ENCODE data around the gene ACE. TPM values are rescaled to one million over a fixed set of nuclear protein-coding genes. Genes with fewer than 3 reads are reported as not detected.

The ACE gene
- total and polyA plus RNA-seq, 2 experiments from 2014 or later = 0.82 to 9.1 TPM

DNA sequence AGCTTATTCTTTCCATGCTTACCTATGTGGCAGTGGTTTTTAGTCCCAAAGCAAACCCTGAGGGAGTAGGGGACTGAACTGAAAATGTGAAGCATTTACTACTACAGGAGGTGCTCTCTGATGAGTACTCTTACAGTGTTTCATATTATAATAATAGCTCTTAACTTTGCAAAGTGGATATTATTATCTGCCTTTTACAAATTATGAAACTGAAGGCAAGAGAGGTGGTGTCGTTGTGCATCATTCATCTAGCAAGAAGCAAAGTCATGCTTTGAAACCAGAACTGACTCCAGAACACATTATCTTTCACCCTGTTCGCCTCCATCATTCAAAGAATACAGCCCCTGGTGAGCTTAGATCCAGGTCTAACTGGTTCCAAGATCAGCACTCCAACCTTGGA is 38.1 kb downstream of the ACE start (continued):
- TF ChIP-seq, protein P1, sequence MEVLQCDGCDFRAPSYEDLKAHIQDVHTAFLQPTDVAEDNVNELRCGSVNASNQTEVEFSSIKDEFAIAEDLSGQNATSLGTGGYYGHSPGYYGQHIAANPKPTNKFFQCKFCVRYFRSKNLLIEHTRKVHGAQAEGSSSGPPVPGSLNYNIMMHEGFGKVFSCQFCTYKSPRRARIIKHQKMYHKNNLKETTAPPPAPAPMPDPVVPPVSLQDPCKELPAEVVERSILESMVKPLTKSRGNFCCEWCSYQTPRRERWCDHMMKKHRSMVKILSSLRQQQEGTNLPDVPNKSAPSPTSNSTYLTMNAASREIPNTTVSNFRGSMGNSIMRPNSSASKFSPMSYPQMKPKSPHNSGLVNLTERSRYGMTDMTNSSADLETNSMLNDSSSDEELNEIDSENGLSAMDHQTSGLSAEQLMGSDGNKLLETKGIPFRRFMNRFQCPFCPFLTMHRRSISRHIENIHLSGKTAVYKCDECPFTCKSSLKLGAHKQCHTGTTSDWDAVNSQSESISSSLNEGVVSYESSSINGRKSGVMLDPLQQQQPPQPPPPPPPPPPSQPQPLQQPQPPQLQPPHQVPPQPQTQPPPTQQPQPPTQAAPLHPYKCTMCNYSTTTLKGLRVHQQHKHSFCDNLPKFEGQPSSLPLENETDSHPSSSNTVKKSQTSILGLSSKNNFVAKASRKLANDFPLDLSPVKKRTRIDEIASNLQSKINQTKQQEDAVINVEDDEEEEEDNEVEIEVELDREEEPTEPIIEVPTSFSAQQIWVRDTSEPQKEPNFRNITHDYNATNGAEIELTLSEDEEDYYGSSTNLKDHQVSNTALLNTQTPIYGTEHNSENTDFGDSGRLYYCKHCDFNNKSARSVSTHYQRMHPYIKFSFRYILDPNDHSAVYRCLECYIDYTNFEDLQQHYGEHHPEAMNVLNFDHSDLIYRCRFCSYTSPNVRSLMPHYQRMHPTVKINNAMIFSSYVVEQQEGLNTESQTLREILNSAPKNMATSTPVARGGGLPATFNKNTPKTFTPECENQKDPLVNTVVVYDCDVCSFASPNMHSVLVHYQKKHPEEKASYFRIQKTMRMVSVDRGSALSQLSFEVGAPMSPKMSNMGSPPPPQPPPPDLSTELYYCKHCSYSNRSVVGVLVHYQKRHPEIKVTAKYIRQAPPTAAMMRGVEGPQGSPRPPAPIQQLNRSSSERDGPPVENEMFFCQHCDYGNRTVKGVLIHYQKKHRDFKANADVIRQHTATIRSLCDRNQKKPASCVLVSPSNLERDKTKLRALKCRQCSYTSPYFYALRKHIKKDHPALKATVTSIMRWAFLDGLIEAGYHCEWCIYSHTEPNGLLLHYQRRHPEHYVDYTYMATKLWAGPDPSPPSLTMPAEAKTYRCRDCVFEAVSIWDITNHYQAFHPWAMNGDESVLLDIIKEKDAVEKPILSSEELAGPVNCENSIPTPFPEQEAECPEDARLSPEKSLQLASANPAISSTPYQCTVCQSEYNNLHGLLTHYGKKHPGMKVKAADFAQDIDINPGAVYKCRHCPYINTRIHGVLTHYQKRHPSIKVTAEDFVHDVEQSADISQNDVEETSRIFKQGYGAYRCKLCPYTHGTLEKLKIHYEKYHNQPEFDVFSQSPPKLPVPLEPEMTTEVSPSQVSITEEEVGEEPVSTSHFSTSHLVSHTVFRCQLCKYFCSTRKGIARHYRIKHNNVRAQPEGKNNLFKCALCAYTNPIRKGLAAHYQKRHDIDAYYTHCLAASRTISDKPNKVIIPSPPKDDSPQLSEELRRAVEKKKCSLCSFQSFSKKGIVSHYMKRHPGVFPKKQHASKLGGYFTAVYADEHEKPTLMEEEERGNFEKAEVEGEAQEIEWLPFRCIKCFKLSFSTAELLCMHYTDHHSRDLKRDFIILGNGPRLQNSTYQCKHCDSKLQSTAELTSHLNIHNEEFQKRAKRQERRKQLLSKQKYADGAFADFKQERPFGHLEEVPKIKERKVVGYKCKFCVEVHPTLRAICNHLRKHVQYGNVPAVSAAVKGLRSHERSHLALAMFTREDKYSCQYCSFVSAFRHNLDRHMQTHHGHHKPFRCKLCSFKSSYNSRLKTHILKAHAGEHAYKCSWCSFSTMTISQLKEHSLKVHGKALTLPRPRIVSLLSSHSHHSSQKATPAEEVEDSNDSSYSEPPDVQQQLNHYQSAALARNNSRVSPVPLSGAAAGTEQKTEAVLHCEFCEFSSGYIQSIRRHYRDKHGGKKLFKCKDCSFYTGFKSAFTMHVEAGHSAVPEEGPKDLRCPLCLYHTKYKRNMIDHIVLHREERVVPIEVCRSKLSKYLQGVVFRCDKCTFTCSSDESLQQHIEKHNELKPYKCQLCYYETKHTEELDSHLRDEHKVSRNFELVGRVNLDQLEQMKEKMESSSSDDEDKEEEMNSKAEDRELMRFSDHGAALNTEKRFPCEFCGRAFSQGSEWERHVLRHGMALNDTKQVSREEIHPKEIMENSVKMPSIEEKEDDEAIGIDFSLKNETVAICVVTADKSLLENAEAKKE (CRISPR knock-in tag; IDR thresholded peaks at IDR 0.05) = no peak
- no peak for TF ChIP-seq JUNB (IDR thresholded peaks at IDR 0.05; ENCODE audit: unreplicated experiment)
- TF ChIP-seq, protein P2, sequence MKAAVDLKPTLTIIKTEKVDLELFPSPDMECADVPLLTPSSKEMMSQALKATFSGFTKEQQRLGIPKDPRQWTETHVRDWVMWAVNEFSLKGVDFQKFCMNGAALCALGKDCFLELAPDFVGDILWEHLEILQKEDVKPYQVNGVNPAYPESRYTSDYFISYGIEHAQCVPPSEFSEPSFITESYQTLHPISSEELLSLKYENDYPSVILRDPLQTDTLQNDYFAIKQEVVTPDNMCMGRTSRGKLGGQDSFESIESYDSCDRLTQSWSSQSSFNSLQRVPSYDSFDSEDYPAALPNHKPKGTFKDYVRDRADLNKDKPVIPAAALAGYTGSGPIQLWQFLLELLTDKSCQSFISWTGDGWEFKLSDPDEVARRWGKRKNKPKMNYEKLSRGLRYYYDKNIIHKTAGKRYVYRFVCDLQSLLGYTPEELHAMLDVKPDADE (IDR thresholded peaks at IDR 0.05) = no peak
- TF ChIP-seq, protein P3, sequence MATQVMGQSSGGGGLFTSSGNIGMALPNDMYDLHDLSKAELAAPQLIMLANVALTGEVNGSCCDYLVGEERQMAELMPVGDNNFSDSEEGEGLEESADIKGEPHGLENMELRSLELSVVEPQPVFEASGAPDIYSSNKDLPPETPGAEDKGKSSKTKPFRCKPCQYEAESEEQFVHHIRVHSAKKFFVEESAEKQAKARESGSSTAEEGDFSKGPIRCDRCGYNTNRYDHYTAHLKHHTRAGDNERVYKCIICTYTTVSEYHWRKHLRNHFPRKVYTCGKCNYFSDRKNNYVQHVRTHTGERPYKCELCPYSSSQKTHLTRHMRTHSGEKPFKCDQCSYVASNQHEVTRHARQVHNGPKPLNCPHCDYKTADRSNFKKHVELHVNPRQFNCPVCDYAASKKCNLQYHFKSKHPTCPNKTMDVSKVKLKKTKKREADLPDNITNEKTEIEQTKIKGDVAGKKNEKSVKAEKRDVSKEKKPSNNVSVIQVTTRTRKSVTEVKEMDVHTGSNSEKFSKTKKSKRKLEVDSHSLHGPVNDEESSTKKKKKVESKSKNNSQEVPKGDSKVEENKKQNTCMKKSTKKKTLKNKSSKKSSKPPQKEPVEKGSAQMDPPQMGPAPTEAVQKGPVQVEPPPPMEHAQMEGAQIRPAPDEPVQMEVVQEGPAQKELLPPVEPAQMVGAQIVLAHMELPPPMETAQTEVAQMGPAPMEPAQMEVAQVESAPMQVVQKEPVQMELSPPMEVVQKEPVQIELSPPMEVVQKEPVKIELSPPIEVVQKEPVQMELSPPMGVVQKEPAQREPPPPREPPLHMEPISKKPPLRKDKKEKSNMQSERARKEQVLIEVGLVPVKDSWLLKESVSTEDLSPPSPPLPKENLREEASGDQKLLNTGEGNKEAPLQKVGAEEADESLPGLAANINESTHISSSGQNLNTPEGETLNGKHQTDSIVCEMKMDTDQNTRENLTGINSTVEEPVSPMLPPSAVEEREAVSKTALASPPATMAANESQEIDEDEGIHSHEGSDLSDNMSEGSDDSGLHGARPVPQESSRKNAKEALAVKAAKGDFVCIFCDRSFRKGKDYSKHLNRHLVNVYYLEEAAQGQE (IDR thresholded peaks at IDR 0.05; ENCODE audit: unreplicated experiment) = no peak

DNA sequence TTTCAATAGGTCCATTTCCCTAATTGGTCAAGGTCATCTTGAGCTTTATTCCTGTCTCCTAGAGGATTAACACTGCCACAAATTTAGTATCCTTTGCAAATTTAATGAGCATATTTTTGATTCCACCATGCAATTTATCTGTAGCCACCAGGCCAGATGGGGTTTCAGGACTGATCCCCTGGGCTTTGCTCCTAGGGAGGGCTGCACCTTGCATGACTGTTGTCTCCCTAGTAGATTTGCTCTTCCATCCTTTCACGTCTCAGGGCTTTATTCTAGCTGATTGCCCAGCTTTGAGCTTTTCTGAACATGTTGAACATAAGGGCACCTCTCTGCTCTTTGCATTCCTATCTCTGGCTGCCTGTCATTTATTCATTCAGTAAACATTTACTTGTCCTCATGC is 38.6 kb downstream of the ACE start:
- no peak for ATAC-seq
- Mint-ChIP-seq H3K4me1 (peaks cover 3% of the 10 kb centered on the region; the same call in 2 of the 3 replicates), H3K9me3 (no peaks in the 10 kb centered on the region; the same call in 2 of the 3 replicates)
- TF ChIP-seq CREB1 (CRISPR knock-in tag; IDR thresholded peaks at IDR 0.05; ENCODE audit: low read depth) (no peak), NANOG (IDR thresholded peaks at IDR 0.05; ENCODE audit: borderline replicate concordance) (no peak), STAT1 (IDR thresholded peaks at IDR 0.05; ENCODE audit: unreplicated experiment) (no peak), EZH2 (IDR thresholded peaks at IDR 0.05; ENCODE audit: low read depth, unreplicated experiment) (no peak), ZNF114 (CRISPR knock-in tag; IDR thresholded peaks at IDR 0.05) (no peak)
- TF ChIP-seq, protein P3 (IDR thresholded peaks at IDR 0.05; ENCODE audit: unreplicated experiment) = no peak
- TF ChIP-seq, protein P2 (IDR thresholded peaks at IDR 0.05) = no peak

More for the DNA sequence above, 38.6 kb downstream of the ACE start:
- Mint-ChIP-seq H3K27ac (no peak overlapping the region), H3K27me3 (ENCODE audit: insufficient read depth, low read depth, poor library complexity) (peaks cover 1% of the 10 kb centered on the region), H3K36me3 (ENCODE audit: low read depth) (no peaks in the 10 kb centered on the region), H3K4me3 (no peak overlapping the region)
- Histone ChIP-seq H3K4me3 (no peak overlapping the region), H3K79me2 (replicated peaks; ENCODE audit: insufficient read depth) (no peaks in the 10 kb centered on the region), H3K9me2 (ENCODE audit: insufficient read depth) (no peaks in the 10 kb centered on the region), H3K27ac (ENCODE audit: low read depth) (no peak overlapping the region), H3F3A (replicated peaks; ENCODE audit: low read depth) (no peaks in the 10 kb centered on the region), H3K27me3 (ENCODE audit: insufficient read depth) (no peaks in the 10 kb centered on the region), H3K4me2 (no peak overlapping the region), H3K36me3 (ENCODE audit: insufficient read depth) (no peaks in the 10 kb centered on the region), H4K20me1 (replicated peaks; ENCODE audit: insufficient read depth) (no peaks in the 10 kb centered on the region), H3K4me1 (ENCODE audit: insufficient read depth) (0 out of 2 replicates have a peak, but pooled peaks cover under 1% of the 10 kb centered on the region), H2AFZ (no peak overlapping the region)
- no peak for DNase-seq (ENCODE audit: low spot score)
